Erythroblast (primary cell): ENCODE results near the gene FLII.

Experiments
- GATA1 ChIP-seq: IDR thresholded peaks from 2 replicates; pipeline ENCODE4 v1.6.1; 2011; ENCODE audit warnings: low read depth, mild to moderate bottlenecking, control low read depth, low read length, moderate library complexity
- POLR2A ChIP-seq: IDR thresholded peaks from 2 replicates; pipeline ENCODE4 v1.6.1; 2011; ENCODE audit warnings: mild to moderate bottlenecking, low read length

GRCh38 chr17:18229771-18230170 lies 28.8 kb downstream of the FLII start:
- TF ChIP-seq POLR2A (no peak), GATA1 (no peak)
